ENCODE data around the gene HKDC1.

The HKDC1 gene

DNA sequence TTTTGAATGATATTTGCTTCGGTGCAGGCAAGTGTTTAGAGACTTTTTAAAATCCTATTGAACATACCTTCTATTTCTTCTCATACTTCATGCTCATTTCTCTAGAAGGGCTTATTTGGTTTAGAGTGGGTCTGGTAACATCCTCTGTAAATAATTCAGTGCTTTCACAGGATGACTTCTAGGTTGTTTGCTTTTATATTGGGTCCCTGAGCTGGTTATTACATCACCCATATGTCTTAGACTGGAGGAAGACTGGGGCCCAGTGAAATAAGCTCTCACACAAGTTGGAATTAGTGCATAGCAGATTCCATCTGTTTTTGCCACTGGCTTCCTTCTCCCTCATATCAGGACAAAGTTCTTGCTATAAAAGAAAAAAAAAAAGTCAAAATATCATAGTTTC lies 33.6 kb upstream of the HKDC1 start:
- no peak overlapping the region for H3K9ac ChIP-seq (ENCODE audit: low read depth, low read length)
- peaks cover 65% of the 10 kb centered on the region for H3K36me3 ChIP-seq (ENCODE audit: insufficient read depth, low read length)
- no peak overlapping the region for H3K27ac ChIP-seq (ENCODE audit: low read depth, low read length)
- H3K9me3 ChIP-seq (ENCODE audit: insufficient read depth, low read depth, low read length) = no peaks in the 10 kb centered on the region
- no CpG with 5 or more reads among the region's 1 CpG for WGBS
- H3K4me1 ChIP-seq (ENCODE audit: insufficient read depth, low read length) = peaks cover under 1% of the 10 kb centered on the region; the same call in 1 of the 2 replicates
- no peaks in the 10 kb centered on the region for H3K27me3 ChIP-seq (ENCODE audit: insufficient read depth, low read length)
- no peak overlapping the region for H3K4me3 ChIP-seq (ENCODE audit: low read length)

DNA sequence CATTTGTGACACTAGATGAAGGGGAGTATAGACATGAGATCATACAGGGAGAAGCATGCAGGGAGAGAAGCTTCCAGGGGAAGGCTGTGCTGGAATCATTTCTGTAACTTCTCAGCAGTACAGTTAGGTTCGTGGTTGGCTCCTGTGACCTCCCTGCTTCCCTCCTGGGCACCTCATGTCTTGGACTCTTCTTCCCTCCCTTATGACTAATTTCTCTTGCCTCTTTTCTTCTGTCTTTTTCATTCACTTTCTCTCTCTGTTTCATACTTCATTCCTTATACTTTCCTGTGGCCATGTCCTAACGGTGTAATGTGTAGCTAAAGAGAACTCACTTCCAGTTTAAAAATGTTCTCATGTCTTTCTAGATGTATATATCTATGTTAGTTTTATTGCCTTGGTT lies 19.1 kb upstream of the HKDC1 start:
- Histone ChIP-seq H3K9ac (ENCODE audit: low read depth, low read length) (no peak overlapping the region), H3K36me3 (ENCODE audit: insufficient read depth, low read length) (peaks cover 84% of the 10 kb centered on the region), H3K27me3 (ENCODE audit: insufficient read depth, low read length) (no peaks in the 10 kb centered on the region), H3K27ac (ENCODE audit: low read depth, low read length) (no peak overlapping the region), H3K4me1 (ENCODE audit: insufficient read depth, low read length) (no peaks in the 10 kb centered on the region), H3K4me3 (ENCODE audit: low read length) (no peak overlapping the region), H3K9me3 (ENCODE audit: insufficient read depth, low read depth, low read length) (no peaks in the 10 kb centered on the region)
- 89% methylated on average over 1 of the region's 2 CpGs for WGBS

DNA sequence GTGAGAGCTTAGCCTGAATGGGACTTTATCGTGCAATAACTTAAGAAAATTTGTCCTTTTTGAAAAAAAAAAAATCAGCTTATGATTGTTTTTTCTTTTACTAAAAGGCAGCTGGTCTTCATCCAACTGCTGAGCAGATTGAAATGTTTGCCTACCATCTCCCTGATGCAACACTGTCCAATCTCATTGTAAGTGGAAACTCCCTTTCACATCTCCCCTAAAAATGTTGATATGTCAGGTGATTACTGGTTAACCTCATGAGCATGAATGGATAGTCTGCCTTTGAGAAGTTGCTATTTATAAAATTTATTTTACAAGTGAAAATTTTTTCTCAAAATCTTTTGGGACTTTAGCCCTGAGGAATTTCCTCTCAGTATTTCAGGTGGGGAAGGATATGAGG lies 17.8 kb upstream of the HKDC1 start:
- Histone ChIP-seq H3K36me3 (ENCODE audit: insufficient read depth, low read length) (peaks cover 85% of the 10 kb centered on the region), H3K27me3 (ENCODE audit: insufficient read depth, low read length) (no peaks in the 10 kb centered on the region), H3K9ac (ENCODE audit: low read depth, low read length) (no peak overlapping the region), H3K27ac (ENCODE audit: low read depth, low read length) (no peak overlapping the region), H3K9me3 (ENCODE audit: insufficient read depth, low read depth, low read length) (no peaks in the 10 kb centered on the region), H3K4me1 (ENCODE audit: insufficient read depth, low read length) (no peaks in the 10 kb centered on the region), H3K4me3 (ENCODE audit: low read length) (no peak overlapping the region)
- WGBS = 100% methylated on average over 1 of the region's 1 CpG

DNA sequence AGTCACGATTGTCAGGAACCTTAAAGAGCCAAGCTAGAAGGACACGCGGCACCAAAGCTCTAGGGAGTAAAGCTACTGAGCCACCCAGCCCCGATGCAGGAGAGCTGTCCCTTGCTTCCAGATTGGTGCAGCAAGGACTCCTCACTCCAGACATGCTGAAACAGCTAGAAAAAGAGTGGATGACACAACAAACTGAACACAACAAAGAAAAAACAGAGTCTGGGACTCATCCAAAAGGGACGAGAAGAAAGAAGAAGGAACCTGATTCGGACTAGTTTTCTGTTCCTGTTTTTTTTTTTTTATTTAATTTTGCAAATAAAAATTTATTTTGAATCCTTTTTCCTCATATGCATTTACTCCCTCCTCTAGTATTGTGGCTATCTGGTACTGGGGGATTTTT lies 11.4 kb upstream of the HKDC1 start:
- WGBS = 93% methylated on average over 5 of the region's 6 CpGs
- Histone ChIP-seq H3K9me3 (ENCODE audit: insufficient read depth, low read depth, low read length) (no peaks in the 10 kb centered on the region), H3K27ac (ENCODE audit: low read depth, low read length) (no peak overlapping the region), H3K4me3 (ENCODE audit: low read length) (no peak overlapping the region), H3K9ac (ENCODE audit: low read depth, low read length) (no peak overlapping the region), H3K36me3 (ENCODE audit: insufficient read depth, low read length) (peaks cover 51% of the 10 kb centered on the region), H3K4me1 (ENCODE audit: insufficient read depth, low read length) (no peaks in the 10 kb centered on the region), H3K27me3 (ENCODE audit: insufficient read depth, low read length) (no peaks in the 10 kb centered on the region)

DNA sequence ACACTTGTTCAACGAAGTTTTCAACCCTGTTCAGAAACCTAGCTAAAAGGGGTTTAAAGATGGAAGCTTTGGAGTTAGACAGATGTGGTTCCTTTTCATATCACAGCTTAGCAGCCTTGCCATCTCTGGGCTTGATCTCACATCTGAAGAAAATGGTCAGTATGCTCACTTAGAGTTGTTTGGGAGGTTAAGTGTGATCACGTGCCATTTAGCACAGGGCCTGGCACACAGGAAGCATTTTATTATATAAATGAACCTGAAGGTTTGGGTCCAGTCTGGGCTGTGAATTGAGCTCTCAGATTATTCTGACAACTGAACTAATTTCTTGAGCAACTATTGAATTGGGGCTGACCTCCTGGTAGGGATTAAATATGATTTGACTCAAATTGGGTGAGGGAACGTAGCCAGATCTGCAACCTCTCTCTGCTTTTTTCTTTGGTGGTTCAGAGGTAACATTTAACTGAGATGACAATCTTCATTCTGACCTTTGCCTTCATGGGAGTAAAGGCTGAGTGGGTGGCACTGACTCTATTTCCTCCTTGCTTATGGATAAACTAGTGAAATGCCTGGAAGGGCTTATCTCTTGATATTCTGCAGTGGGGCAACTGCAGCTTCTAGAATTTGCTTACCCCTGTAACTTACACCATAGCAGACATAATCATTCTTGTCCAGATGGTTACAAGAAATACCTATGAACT lies 10.2 kb upstream of the HKDC1 start:
- no peaks in the 10 kb centered on the region for H3K9me3 ChIP-seq (ENCODE audit: insufficient read depth, low read depth, low read length)
- no peaks in the 10 kb centered on the region for H3K4me1 ChIP-seq (ENCODE audit: insufficient read depth, low read length)
- no peaks in the 10 kb centered on the region for H3K27me3 ChIP-seq (ENCODE audit: insufficient read depth, low read length)
- no peak overlapping the region for H3K9ac ChIP-seq (ENCODE audit: low read depth, low read length)
- peaks cover 40% of the 10 kb centered on the region for H3K36me3 ChIP-seq (ENCODE audit: insufficient read depth, low read length)
- WGBS = 92% methylated on average over 3 of the region's 3 CpGs
- no peak overlapping the region for H3K4me3 ChIP-seq (ENCODE audit: low read length)
- H3K27ac ChIP-seq (ENCODE audit: low read depth, low read length) = no peak overlapping the region

DNA sequence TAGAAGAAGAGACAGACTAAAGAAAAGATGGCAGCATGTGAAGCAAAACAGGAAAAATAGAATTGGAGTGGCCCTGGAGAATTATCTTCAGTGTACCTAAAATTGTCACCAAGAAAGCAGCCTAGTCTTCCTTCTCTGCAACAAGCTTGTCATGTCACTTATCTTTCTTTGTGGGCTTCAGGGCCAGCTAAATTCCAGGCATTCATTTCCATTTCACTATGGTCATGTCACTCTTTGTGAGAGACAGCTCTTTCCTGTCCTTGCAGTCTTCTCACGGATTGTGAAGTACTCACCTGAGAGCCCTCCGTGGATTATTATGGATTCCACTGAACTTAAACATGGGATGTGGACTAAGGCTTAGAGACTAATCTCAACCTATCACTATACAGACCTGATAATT lies 9.0 kb upstream of the HKDC1 start:
- peaks cover 31% of the 10 kb centered on the region for H3K36me3 ChIP-seq (ENCODE audit: insufficient read depth, low read length)
- no peaks in the 10 kb centered on the region for H3K4me1 ChIP-seq (ENCODE audit: insufficient read depth, low read length)
- no peaks in the 10 kb centered on the region for H3K9me3 ChIP-seq (ENCODE audit: insufficient read depth, low read depth, low read length)
- 25% methylated on average over 2 of the region's 2 CpGs for WGBS
- no peak overlapping the region for H3K27ac ChIP-seq (ENCODE audit: low read depth, low read length)
- no peak overlapping the region for H3K9ac ChIP-seq (ENCODE audit: low read depth, low read length)
- H3K4me3 ChIP-seq (ENCODE audit: low read length) = no peak overlapping the region
- H3K27me3 ChIP-seq (ENCODE audit: insufficient read depth, low read length) = no peaks in the 10 kb centered on the region

DNA sequence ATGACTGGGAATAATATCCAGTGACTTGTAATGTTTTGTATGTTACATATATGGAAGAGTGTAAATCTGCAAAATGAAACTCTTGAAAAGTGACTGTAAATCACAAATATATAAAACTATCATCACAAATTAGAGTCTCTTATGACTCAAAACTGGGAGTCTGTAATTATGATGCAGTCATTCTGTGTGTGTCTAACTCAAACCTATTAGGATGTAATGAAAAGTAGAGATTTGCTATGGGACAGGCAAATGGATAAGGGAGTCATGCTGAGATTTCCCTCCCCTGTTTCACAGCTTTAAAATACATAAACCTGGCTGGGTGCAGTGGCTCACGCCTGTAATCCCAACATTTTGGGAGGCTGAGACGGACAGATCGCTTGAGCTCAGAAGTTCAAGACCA lies 8.6 kb upstream of the HKDC1 start:
- H3K9me3 ChIP-seq (ENCODE audit: insufficient read depth, low read depth, low read length) = no peaks in the 10 kb centered on the region
- 89% methylated on average over 3 of the region's 3 CpGs for WGBS
- H3K4me3 ChIP-seq (ENCODE audit: low read length) = no peak overlapping the region

DNA sequence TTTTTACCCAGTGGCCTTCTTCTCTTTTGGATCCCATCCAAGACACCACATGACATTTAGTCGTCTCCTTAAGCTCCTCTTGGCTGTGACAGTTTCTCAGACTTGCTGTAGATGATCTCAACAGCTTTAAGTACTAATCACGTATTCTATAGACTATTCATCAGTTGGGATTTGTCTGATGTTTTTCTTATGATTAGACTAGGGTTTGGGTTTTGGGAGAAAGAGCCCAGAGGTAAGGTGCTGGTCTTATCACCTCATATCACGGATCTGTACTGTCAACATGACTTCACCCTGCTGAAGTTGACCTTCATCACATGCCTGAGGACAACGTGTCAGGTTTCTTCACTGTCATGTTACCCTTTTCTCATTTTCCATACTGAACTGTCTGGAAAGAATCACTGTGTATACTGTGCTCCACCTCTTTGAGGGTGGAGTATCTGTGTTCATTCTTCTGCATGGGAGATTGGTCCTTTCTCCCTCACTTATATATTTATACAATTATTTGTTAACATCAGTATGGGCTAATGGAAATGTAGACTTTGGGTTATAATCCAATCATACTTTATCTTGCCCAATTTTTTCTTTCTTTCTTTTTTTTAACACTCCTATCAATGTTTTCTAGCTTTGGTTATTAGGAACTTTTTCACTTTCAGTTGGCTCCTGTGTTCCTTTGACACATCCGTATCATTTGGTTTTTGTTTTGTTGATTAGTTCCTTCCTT lies 6.4 kb upstream of the HKDC1 start:
- 85% methylated on average over 5 of the region's 5 CpGs for WGBS
- H3K36me3 ChIP-seq (ENCODE audit: insufficient read depth, low read length) = peaks cover 6% of the 10 kb centered on the region
- no peak overlapping the region for H3K27ac ChIP-seq (ENCODE audit: low read depth, low read length)

More for the DNA sequence above, 8.6 kb upstream of the HKDC1 start:
- H3K36me3 ChIP-seq (ENCODE audit: insufficient read depth, low read length) = peaks cover 26% of the 10 kb centered on the region
- H3K4me1 ChIP-seq (ENCODE audit: insufficient read depth, low read length) = no peaks in the 10 kb centered on the region
- no peak overlapping the region for H3K9ac ChIP-seq (ENCODE audit: low read depth, low read length)
- no peak overlapping the region for H3K27ac ChIP-seq (ENCODE audit: low read depth, low read length)
- no peaks in the 10 kb centered on the region for H3K27me3 ChIP-seq (ENCODE audit: insufficient read depth, low read length)

DNA sequence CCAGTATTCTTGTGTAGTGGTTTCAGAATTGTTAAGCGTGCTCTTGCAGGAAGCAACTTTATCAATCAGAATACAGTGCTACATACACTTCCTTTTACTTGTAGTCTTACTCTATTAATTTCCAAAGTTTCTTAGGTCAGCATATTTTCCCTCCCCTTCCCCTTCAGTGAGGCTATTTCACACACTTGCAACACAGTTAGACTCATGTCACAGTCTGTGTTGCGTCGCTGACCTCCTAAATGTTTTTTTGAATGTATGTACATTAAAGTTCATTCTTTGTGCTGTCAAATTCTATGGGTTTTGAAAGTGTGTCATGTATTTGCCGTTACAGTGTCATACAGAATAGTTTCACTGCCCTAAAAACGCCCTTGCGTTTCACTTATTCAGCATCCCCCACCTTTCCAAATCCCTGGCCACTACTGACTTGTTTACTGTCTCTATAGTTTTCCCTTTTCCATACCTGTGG lies 5.4 kb upstream of the HKDC1 start:
- no peak overlapping the region for H3K4me3 ChIP-seq (ENCODE audit: low read length)
- no peak overlapping the region for H3K27ac ChIP-seq (ENCODE audit: low read depth, low read length)
- H3K9me3 ChIP-seq (ENCODE audit: insufficient read depth, low read depth, low read length) = no peaks in the 10 kb centered on the region
- 100% methylated on average over 6 of the region's 6 CpGs for WGBS
- H3K36me3 ChIP-seq (ENCODE audit: insufficient read depth, low read length) = no peaks in the 10 kb centered on the region
- H3K4me1 ChIP-seq (ENCODE audit: insufficient read depth, low read length) = no peaks in the 10 kb centered on the region; the same call in 1 of the 2 replicates
- H3K27me3 ChIP-seq (ENCODE audit: insufficient read depth, low read length) = no peaks in the 10 kb centered on the region
- H3K9ac ChIP-seq (ENCODE audit: low read depth, low read length) = no peak overlapping the region

More for the DNA sequence above, 6.4 kb upstream of the HKDC1 start:
- no peaks in the 10 kb centered on the region for H3K27me3 ChIP-seq (ENCODE audit: insufficient read depth, low read length)
- no peaks in the 10 kb centered on the region for H3K9me3 ChIP-seq (ENCODE audit: insufficient read depth, low read depth, low read length)
- no peaks in the 10 kb centered on the region; the same call in 1 of the 2 replicates for H3K4me1 ChIP-seq (ENCODE audit: insufficient read depth, low read length)
- H3K9ac ChIP-seq (ENCODE audit: low read depth, low read length) = no peak overlapping the region
- no peak overlapping the region for H3K4me3 ChIP-seq (ENCODE audit: low read length)

DNA sequence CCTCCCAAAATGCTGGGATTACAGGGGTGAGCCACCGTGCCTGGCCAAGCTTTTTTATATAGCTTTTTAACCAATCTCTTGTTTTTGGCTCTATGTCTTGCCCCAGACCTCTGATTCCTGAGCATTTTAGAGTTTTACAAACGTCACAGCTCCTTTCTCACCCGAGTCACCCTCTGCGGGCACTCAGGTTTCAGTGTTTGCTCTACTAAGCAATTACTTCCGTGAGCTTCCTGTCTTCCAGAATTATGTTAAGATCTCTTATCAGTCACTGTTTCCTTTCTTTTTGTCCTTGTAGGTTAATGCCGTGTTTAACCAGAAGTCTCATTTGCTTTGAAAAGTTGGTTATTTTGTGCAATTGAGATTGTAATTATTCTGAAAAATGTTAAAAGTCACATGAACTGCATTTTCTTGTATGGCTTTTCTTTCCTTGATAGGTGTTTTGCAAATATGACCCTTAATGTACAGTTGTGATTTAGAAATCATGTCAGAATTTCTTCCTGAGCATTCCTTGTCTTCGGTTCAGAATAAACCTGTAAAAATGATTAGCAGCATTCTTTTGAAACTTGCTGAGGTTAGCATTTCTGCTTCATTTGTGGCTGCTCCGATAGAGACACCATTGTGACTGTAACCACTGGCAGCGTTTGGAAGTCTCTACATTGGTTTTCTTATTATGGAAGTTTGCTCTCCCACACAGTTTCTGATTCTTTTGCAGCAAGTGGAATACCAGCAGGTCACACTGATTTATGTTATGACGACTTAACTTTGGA lies 4.5 kb upstream of the HKDC1 start:
- Histone ChIP-seq H3K4me3 (ENCODE audit: low read length) (no peak overlapping the region), H3K4me1 (ENCODE audit: insufficient read depth, low read length) (no peaks in the 10 kb centered on the region; the same call in 1 of the 2 replicates), H3K36me3 (ENCODE audit: insufficient read depth, low read length) (no peaks in the 10 kb centered on the region), H3K9me3 (ENCODE audit: insufficient read depth, low read depth, low read length) (no peaks in the 10 kb centered on the region), H3K27ac (ENCODE audit: low read depth, low read length) (no peak overlapping the region), H3K9ac (ENCODE audit: low read depth, low read length) (no peak overlapping the region), H3K27me3 (ENCODE audit: insufficient read depth, low read length) (no peaks in the 10 kb centered on the region)
- 88% methylated on average over 10 of the region's 10 CpGs for WGBS

DNA sequence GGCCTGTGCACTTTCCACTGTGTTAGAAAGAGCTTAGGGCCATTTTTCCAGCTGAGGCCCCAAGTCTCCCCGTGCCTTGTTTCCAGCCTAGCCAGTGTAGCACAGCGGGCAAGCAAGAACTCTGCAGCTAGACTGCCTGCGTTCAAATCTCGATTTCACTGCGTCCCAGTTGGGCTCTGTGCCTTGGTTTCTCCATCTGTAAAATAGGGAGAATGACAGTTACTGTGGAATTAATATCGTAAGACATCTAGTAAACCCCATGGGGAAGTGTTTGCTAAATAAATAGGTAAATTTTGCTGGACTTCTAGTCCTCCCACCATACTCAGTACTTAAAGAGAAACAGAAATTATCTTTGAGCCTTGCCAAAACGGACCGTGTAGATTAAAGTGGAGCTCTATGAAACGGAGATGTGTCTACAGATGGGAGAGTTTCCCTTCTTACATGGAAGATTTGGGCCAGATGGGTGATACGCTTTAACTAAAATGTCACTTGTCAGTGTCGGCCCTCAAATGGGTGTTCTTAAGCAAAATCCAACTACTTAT lies 3.5 kb upstream of the HKDC1 start:
- no peaks in the 10 kb centered on the region for H3K27me3 ChIP-seq (ENCODE audit: insufficient read depth, low read length)
- WGBS = 73% methylated on average over 11 of the region's 11 CpGs
- no peak overlapping the region for H3K4me3 ChIP-seq (ENCODE audit: low read length)
- H3K36me3 ChIP-seq (ENCODE audit: insufficient read depth, low read length) = no peaks in the 10 kb centered on the region
- H3K9me3 ChIP-seq (ENCODE audit: insufficient read depth, low read depth, low read length) = no peaks in the 10 kb centered on the region
- H3K9ac ChIP-seq (ENCODE audit: low read depth, low read length) = no peak overlapping the region
- H3K27ac ChIP-seq (ENCODE audit: low read depth, low read length) = no peak overlapping the region
- no peaks in the 10 kb centered on the region; the same call in 1 of the 2 replicates for H3K4me1 ChIP-seq (ENCODE audit: insufficient read depth, low read length)

Measured in HUES64 (cell line).